ENCODE data around the gene MIA2. TPM values are rescaled to one million over a fixed set of nuclear protein-coding genes. Genes with fewer than 3 reads are reported as not detected.
A peak's percentile ranks its signal among the peaks of the same experiment; 100 is the strongest.
"Not testable (repeated sequence)": the region's sequence is repeated elsewhere in the genome, so short reads cannot be mapped to it uniquely, and the experiment has no call there.

MIA2 gene
- polyA plus RNA-seq, 1 donor = 231 TPM

DNA sequence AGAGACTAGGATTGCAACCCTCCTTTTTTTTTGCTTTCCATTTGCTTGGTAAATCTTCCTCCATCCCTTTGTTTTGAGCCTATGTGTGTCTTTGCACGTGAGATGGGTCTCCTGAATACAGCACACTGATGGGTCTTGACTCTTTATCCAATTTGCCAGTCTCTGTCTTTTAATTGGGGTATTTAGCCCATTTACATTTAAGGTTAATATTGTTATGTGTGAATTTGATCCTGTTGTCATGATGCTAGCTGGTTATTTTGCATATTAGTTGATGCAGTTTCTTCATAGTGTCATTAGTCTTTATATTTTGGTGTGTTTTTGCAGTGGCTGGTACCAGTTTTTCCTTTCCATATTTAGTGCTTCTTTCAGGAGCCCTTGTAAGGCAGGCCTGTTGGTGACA, 23.7 kb downstream of the MIA2 start:
- not testable (repeated sequence) for DNase-seq; H3K27ac ChIP-seq (ENCODE audit: low read length); H3K4me3 ChIP-seq (ENCODE audit: low read length); H3K27me3 ChIP-seq (ENCODE audit: control insufficient read depth, insufficient read depth, low read length); H3K4me1 ChIP-seq (ENCODE audit: control insufficient read depth, insufficient read depth, low read length); H3K36me3 ChIP-seq (ENCODE audit: control insufficient read depth, insufficient read depth, low read length); H3K9me3 ChIP-seq (ENCODE audit: control insufficient read depth, low read depth, low read length)
- WGBS (ENCODE audit: insufficient coverage, low lambda C conversion rate) = no CpG with 5 or more reads among the region's 1 CpG

DNA sequence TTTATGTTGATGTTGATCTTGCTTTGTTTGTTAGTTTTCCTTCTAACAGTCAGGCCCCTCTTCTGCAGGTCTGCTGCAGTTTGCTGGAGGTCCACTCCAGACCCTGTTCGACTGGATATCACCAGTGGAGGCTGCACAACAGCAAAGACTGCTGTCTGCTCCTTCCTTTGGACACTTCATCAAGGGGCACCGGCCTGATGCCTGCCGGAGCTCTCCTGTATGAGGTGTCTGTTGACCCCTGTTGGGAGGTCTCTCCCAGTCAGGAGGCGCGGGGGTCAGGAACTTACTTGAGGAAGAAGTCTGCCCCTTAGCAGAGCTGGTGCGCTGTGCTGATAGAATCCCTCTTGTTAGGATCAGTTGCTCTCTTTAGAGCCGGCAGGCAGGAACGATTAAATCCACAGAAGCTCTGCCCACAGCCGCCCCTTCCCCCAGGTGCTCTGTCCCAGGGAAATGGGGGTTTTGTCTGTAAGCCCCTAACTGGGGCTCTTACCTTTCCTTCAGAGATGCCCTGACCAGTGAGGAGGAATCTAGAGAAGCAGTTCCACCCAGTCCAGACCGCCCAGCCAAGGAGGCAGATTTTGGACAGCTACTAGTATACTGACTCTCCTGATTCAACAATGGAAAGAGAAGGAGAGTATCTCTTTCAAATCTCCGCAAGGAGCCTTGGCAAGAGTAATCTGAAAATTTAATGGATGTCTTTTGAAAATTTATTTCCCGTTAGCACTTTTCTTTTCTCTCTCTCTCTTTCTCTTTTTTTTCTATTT, 25.2 kb downstream of the MIA2 start:
- 100% methylated on average over 2 of the region's 12 CpGs for WGBS (ENCODE audit: insufficient coverage, low lambda C conversion rate)
- no peaks in the 10 kb centered on the region for H3K9me3 ChIP-seq (ENCODE audit: control insufficient read depth, low read depth, low read length)
- no peak overlapping the region for H3K27ac ChIP-seq (ENCODE audit: low read length)
- DNase-seq = no peak
- no peaks in the 10 kb centered on the region for H3K27me3 ChIP-seq (ENCODE audit: control insufficient read depth, insufficient read depth, low read length)
- H3K4me3 ChIP-seq (ENCODE audit: low read length) = no peak overlapping the region
- no peaks in the 10 kb centered on the region for H3K4me1 ChIP-seq (ENCODE audit: control insufficient read depth, insufficient read depth, low read length)
- peaks cover 6% of the 10 kb centered on the region for H3K36me3 ChIP-seq (ENCODE audit: control insufficient read depth, insufficient read depth, low read length)

DNA sequence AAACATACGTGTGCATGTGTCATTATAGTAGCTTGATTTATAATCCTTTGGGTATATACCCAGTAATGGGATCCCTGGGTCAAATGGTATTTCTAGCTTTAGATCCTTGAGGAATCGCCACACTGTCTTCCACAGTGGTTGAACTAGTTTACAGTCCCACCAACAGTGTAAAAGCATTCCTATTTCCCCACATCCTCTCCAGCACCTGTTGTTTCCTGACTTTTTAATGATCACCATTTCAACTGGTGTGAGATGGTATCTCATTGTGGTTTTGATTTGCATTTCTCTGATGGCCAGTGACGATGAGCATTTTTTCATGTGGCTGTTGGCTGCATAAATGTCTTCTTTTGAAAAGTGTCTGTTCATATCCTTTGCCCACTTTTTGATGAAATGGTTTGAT, 26.4 kb downstream of the MIA2 start:
- not testable (repeated sequence) for DNase-seq; H3K27me3 ChIP-seq (ENCODE audit: control insufficient read depth, insufficient read depth, low read length); H3K4me1 ChIP-seq (ENCODE audit: control insufficient read depth, insufficient read depth, low read length); H3K36me3 ChIP-seq (ENCODE audit: control insufficient read depth, insufficient read depth, low read length); H3K9me3 ChIP-seq (ENCODE audit: control insufficient read depth, low read depth, low read length); H3K27ac ChIP-seq (ENCODE audit: low read length); H3K4me3 ChIP-seq (ENCODE audit: low read length)
- WGBS (ENCODE audit: insufficient coverage, low lambda C conversion rate) = no CpG with 5 or more reads among the region's 3 CpGs

DNA sequence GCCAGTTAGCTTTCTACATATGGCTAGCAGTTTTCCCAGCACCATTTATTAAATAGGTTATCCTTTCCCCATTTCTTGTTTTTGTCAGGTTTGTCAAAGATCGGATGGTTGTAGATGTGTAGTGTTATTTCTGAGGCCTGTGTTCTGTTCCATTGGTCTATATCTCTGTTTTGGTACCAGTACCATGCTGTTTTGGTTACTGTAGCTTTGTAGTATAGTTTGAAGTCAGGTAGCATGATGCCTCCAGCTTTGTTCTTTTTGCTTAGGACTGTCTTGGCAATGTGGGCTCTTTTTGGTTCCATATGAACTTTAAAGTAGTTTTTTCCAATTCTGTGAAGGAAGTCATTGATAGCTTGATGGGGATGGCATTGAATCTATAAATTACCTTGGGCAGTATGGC, 28.5 kb downstream of the MIA2 start:
- WGBS (ENCODE audit: insufficient coverage, low lambda C conversion rate) = no CpG with 5 or more reads among the region's 1 CpG
- not testable (repeated sequence) for H3K9me3 ChIP-seq (ENCODE audit: control insufficient read depth, low read depth, low read length); H3K36me3 ChIP-seq (ENCODE audit: control insufficient read depth, insufficient read depth, low read length); H3K27me3 ChIP-seq (ENCODE audit: control insufficient read depth, insufficient read depth, low read length); H3K27ac ChIP-seq (ENCODE audit: low read length); H3K4me1 ChIP-seq (ENCODE audit: control insufficient read depth, insufficient read depth, low read length); H3K4me3 ChIP-seq (ENCODE audit: low read length); DNase-seq

DNA sequence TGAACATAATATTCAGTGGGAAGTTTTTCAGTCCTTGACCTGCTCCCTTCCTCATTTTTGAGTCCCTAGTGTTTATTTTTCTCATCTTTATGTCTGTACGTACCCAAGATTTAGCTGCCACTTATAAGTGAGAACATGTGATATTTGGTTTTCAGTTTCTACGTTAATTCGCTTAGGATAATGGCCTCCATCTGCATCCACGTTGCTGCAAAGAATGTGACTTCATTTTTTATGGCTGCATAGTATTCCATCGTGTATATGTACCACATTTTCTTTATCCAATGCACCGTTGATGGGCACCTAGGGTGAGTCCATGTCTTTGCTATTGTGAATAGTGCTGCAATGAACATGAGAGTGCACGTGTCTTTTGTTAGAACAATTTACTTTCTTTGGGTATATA, 30.3 kb downstream of the MIA2 start:
- no peak for DNase-seq
- Histone ChIP-seq H3K4me3 (ENCODE audit: low read length) (no peak overlapping the region), H3K36me3 (ENCODE audit: control insufficient read depth, insufficient read depth, low read length) (no peaks in the 10 kb centered on the region), H3K27ac (ENCODE audit: low read length) (no peak overlapping the region), H3K27me3 (ENCODE audit: control insufficient read depth, insufficient read depth, low read length) (no peaks in the 10 kb centered on the region), H3K4me1 (ENCODE audit: control insufficient read depth, insufficient read depth, low read length) (peaks cover 12% of the 10 kb centered on the region), H3K9me3 (ENCODE audit: control insufficient read depth, low read depth, low read length) (no peaks in the 10 kb centered on the region)
- 100% methylated on average over 2 of the region's 7 CpGs for WGBS (ENCODE audit: insufficient coverage, low lambda C conversion rate)

DNA sequence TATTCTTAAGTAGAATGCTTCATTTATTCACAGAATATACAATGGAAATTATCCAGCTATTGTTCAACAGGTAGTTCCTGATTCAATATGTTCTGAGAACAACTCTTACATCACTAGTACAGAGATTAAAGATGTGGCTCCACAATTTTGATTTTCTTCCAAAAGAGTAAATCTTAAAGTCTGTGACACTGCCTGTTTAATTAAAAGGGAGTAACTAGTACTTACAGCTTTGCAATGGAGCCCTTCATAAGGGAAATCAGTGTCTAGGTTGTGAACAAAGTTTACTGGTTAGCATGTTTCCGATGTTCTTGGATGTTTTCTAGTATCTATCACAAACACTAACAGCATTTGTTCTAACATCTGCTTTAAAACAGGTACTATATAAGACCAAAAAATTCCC, 30.8 kb downstream of the MIA2 start:
- H3K27ac ChIP-seq (ENCODE audit: low read length) = no peak overlapping the region
- no peaks in the 10 kb centered on the region for H3K36me3 ChIP-seq (ENCODE audit: control insufficient read depth, insufficient read depth, low read length)
- no CpG with 5 or more reads among the region's 1 CpG for WGBS (ENCODE audit: insufficient coverage, low lambda C conversion rate)
- peaks cover 12% of the 10 kb centered on the region for H3K4me1 ChIP-seq (ENCODE audit: control insufficient read depth, insufficient read depth, low read length)
- H3K9me3 ChIP-seq (ENCODE audit: control insufficient read depth, low read depth, low read length) = no peaks in the 10 kb centered on the region
- no peaks in the 10 kb centered on the region for H3K27me3 ChIP-seq (ENCODE audit: control insufficient read depth, insufficient read depth, low read length)
- no peak overlapping the region for H3K4me3 ChIP-seq (ENCODE audit: low read length)
- no peak for DNase-seq

DNA sequence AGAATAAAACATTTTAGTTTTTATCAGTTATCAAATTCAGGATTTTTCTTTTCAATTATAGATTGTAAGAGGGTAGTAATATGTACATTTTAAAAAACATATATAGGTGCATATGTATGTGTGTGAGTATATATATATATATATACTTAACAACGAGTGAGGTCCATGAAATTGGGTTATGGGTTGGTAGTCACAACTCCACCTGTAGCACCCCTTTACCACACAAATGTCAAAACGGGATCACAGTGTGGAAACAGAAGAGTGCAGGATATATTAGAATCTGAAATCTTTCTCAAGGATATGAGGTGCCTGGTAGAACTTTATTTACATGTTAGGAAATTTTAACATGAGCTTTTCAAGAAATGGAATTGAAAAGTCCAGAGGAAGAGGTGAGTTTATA, 31.3 kb downstream of the MIA2 start:
- no peak overlapping the region for H3K4me3 ChIP-seq (ENCODE audit: low read length)
- H3K4me1 ChIP-seq (ENCODE audit: control insufficient read depth, insufficient read depth, low read length) = peaks cover 12% of the 10 kb centered on the region
- H3K27me3 ChIP-seq (ENCODE audit: control insufficient read depth, insufficient read depth, low read length) = no peaks in the 10 kb centered on the region
- H3K9me3 ChIP-seq (ENCODE audit: control insufficient read depth, low read depth, low read length) = no peaks in the 10 kb centered on the region
- peak in 1 of 2 donors; percentile 23 for DNase-seq
- no peaks in the 10 kb centered on the region for H3K36me3 ChIP-seq (ENCODE audit: control insufficient read depth, insufficient read depth, low read length)
- peak overlapping the region; percentile 6 for H3K27ac ChIP-seq (ENCODE audit: low read length)
- WGBS (ENCODE audit: insufficient coverage, low lambda C conversion rate) = no CpG with 5 or more reads among the region's 2 CpGs

DNA sequence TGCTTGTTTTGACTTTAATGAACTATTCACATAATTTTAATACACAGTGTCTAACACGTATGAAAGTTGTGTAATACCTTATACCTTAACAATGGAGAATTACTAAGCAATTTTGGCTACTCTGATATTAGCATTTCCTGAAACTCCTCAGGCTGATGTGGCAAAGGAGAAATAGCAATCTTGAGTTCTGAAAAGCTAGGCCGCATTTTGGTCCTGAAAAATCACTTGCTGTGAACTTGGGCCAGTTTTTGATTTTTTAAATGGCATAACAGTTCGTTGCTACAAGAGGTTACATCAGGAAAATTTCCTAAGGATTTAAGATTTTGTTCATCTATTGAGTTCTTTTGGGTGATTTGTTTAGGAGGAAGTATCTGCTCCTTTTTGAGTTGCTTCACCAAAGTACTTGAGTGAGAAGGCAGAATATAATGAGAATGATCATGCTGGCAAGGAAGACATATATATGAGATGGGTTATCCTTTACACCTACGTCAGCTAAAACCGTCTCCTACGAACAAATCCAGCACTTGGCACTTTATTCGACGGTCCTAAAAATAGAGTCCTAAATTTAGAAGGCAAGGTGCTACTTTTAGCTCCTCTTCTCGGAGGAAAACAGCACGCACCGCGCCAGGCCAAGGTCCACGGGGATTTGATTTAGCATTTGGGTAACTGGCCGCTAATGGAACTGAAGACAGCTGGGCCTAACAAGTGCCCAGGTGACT, 32.2 kb downstream of the MIA2 start:
- 30% methylated on average over 2 of the region's 14 CpGs for whole genome bisulfite sequencing (ENCODE audit: insufficient coverage, low lambda C conversion rate)
- no peak for DNase-seq
- peak overlapping the region; percentile 76 for H3K4me3 ChIP-seq (ENCODE audit: low read length)
- H3K27me3 ChIP-seq (ENCODE audit: control insufficient read depth, insufficient read depth, low read length) = no peaks in the 10 kb centered on the region
- peak overlapping the region; percentile 96 for H3K27ac ChIP-seq (ENCODE audit: low read length)
- H3K4me1 ChIP-seq (ENCODE audit: control insufficient read depth, insufficient read depth, low read length) = peaks cover 12% of the 10 kb centered on the region
- H3K36me3 ChIP-seq (ENCODE audit: control insufficient read depth, insufficient read depth, low read length) = no peaks in the 10 kb centered on the region
- no peaks in the 10 kb centered on the region for H3K9me3 ChIP-seq (ENCODE audit: control insufficient read depth, low read depth, low read length)

DNA sequence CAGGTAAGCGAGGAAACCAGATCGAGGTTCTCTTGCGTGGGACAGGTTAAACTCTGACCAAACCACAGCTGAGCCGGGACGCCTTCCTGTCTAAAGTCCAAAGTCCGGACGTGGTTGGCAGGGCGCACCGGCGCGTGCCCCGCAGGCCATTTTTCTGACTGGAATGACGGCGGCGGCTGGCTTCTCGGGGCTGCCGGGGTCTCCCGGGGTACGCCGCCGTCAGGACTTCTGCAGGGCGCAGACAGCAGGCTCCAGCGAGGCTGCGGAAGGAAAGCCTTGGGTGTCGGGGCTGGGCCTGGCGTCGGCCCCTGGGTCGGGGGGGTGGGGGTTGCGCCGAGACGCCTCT, 32.8 kb downstream of the MIA2 start:
- H3K27me3 ChIP-seq (ENCODE audit: control insufficient read depth, insufficient read depth, low read length) = no peaks in the 10 kb centered on the region
- peak overlapping the region; percentile 76 for H3K4me3 ChIP-seq (ENCODE audit: low read length)
- no peaks in the 10 kb centered on the region for H3K36me3 ChIP-seq (ENCODE audit: control insufficient read depth, insufficient read depth, low read length)
- WGBS (ENCODE audit: insufficient coverage, low lambda C conversion rate) = no CpG with 5 or more reads among the region's 31 CpGs
- no peaks in the 10 kb centered on the region for H3K9me3 ChIP-seq (ENCODE audit: control insufficient read depth, low read depth, low read length)
- H3K27ac ChIP-seq (ENCODE audit: low read length) = peak overlapping the region; percentile 96
- H3K4me1 ChIP-seq (ENCODE audit: control insufficient read depth, insufficient read depth, low read length) = peaks cover 12% of the 10 kb centered on the region
- DNase-seq = peak; percentile 89 to 95

DNA sequence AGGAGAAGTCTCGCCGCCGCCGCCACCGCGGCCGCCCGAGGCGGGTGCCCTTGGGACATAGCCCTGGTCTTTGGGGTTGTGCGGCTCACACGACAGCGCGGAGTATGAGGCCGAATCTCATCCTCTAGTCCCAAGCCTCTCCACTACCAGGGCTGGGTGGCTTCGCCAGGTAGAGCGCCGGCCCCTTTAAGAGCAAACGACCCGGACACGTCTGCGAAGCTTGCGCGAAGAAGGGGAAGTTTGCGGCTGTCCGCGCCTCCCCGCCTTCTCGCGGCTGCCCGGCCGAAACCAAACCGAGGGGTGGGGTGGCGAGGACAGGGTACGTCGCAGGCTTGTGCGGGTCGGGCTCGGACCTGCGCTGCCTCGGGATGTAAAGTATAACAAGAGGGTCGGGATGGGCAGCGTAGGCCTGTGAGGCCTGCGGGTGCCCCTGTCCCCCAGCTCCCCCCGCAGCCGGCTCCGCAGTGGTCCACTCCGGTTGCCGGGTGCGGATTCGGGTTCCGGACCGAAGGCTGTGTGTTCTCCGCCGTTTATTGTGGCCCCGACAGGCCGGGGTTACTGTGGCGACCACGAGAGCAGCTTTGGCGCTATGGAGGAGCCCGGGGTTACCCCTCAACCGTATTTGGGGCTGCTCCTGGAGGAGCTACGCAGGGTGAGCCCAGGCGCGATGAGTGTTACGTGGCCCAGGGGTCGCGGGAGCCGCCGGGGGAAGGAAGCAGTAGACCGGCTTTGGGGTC, 33.3 kb downstream of the MIA2 start:
- DNase-seq = peak; percentile 72 to 93
- no peaks in the 10 kb centered on the region for H3K36me3 ChIP-seq (ENCODE audit: control insufficient read depth, insufficient read depth, low read length)
- H3K27ac ChIP-seq (ENCODE audit: low read length) = peak overlapping the region; percentile 96
- H3K4me3 ChIP-seq (ENCODE audit: low read length) = peak overlapping the region; percentile 76
- no CpG with 5 or more reads among the region's 70 CpGs for WGBS (ENCODE audit: insufficient coverage, low lambda C conversion rate)
- no peaks in the 10 kb centered on the region for H3K9me3 ChIP-seq (ENCODE audit: control insufficient read depth, low read depth, low read length)
- peaks cover 12% of the 10 kb centered on the region for H3K4me1 ChIP-seq (ENCODE audit: control insufficient read depth, insufficient read depth, low read length)
- no peaks in the 10 kb centered on the region for H3K27me3 ChIP-seq (ENCODE audit: control insufficient read depth, insufficient read depth, low read length)
